Panc1 (cell line): ENCODE data around the gene USP28. TPM values are rescaled to one million over a fixed set of nuclear protein-coding genes. Genes with fewer than 3 reads are reported as not detected.

Experiments
- ATAC-seq: fragments of 200-7000 bp; cut with Tn5 transposase; 2 replicates; pipeline ENCODE4 v1.9.1; 2020; ENCODE audit warnings: mild to moderate bottlenecking, moderate library complexity
- Bru-seq: library from RNA; stranded (reverse); fragments of 400-500 nt; gene quantifications from one replicate; lab custom pipeline; 2021; lab: Mats Ljungman, UMichigan
- BruChase-seq, 2 experiments: library from RNA; stranded (reverse); fragments of 400-500 nt; gene quantifications; one replicate each; lab custom pipeline; 2021; lab: Mats Ljungman, UMichigan
- BruUV-seq: library from RNA; stranded (reverse); fragments of 400-500 nt; replicated peaks from 2 replicates; lab custom pipeline; 2021; lab: Mats Ljungman, UMichigan
- CTCF ChIA-PET: fragments of 300-600 bp; sonication (Branson Sonifier 250); formaldehyde crosslinking; loops from one replicate; lab custom pipeline; 2022; ENCODE audit warnings: antibody characterized with exemption; lab: Charles Lee
- POLR2A ChIA-PET: fragments of 300-600 bp; sonication (Branson Sonifier 250); formaldehyde crosslinking; loops from one replicate; lab custom pipeline; 2022; ENCODE audit warnings: antibody characterized with exemption; lab: Charles Lee
- DNase-seq: peaks from one replicate; pipeline ENCODE4 v3.0.0-alpha.2; 2010; ENCODE audit warnings: low read depth, low spot score
- H3K27ac ChIP-seq: 2 replicates; pipeline ENCODE4 v1.5.1; 2011; ENCODE audit warnings: mild to moderate bottlenecking, low read length, inconsistent platforms
- H3K27me3 ChIP-seq: fragments of 200-500 bp; sonication (Bioruptor generic); 2 replicates; pipeline ENCODE4 v1.6.0; 2014; ENCODE audit warnings: low read length, inconsistent platforms; ENCODE audit not compliant: control insufficient read depth, insufficient read depth
- H3K36me3 ChIP-seq: fragments of 200-500 bp; sonication (Bioruptor generic); 2 replicates; pipeline ENCODE4 v1.5.1; 2014; ENCODE audit warnings: inconsistent platforms, mild to moderate bottlenecking, low read length, moderate library complexity; ENCODE audit not compliant: control insufficient read depth, insufficient read depth
- H3K4me1 ChIP-seq: 2 replicates; pipeline ENCODE4 v1.5.1; 2011; ENCODE audit warnings: inconsistent platforms, mild to moderate bottlenecking, low read length, moderate library complexity; ENCODE audit not compliant: control insufficient read depth, insufficient read depth
- H3K4me3 ChIP-seq, 2 experiments: 2 replicates each; pipeline ENCODE4 v1.5.1; 2011 to 2012; ENCODE audit warnings: low read depth in 2 of 2, low read length in 2 of 2, mild to moderate bottlenecking in 2 of 2, inconsistent platforms in 1 of 2, moderate library complexity in 1 of 2
- H3K9me3 ChIP-seq: fragments of 200-500 bp; sonication (Bioruptor generic); 2 replicates; pipeline ENCODE4 v1.5.1; 2014; ENCODE audit warnings: low read depth, mild to moderate bottlenecking, inconsistent platforms, low read length, moderate library complexity; ENCODE audit not compliant: control insufficient read depth, insufficient read depth
- POLR2AphosphoS5 ChIP-seq: IDR thresholded peaks from 2 replicates; pipeline ENCODE4 v1.6.1; 2012; ENCODE audit warnings: mild to moderate bottlenecking, low read depth, low read length, moderate library complexity
- SIN3A ChIP-seq: IDR thresholded peaks from 2 replicates; pipeline ENCODE4 v1.6.1; 2012; ENCODE audit warnings: low read depth, mild to moderate bottlenecking, low read length, moderate library complexity, borderline replicate concordance; ENCODE audit not compliant: insufficient read depth
- TCF7L2 ChIP-seq: IDR thresholded peaks from 2 replicates; pipeline ENCODE4 v1.6.1; 2011; ENCODE audit warnings: mild to moderate bottlenecking, low read depth, low read length, inconsistent platforms
- in situ Hi-C: cut with HindIII; loops from 2 replicates; pipeline ENCODE4 v1.10.0; 2016; ENCODE audit warnings: low sequenced_read_pairs, low pct_unique_long_range_greater_than_20kb
- intact Hi-C: fragments of 100-400 bp; cut with micrococcal nuclease; formaldehyde crosslinking; loops from one replicate; pipeline ENCODE4 v1.10.0; 2022; ENCODE audit not compliant: unreplicated experiment
- long read RNA-seq: library from polyadenylated mRNA; unstranded; transcript quantifications from one replicate; pipeline ENCODE4 v2.0.0, GENCODE V29; 2021; ENCODE audit not compliant: unreplicated experiment
- polyA plus RNA-seq: library from polyadenylated mRNA; unstranded; fragments of >200 nt; gene quantifications from one replicate; pipeline ENCODE4 v1.2.1, GENCODE V29; 2012; ENCODE audit warnings: missing spikeins; ENCODE audit not compliant: insufficient read length
- total RNA-seq: library from RNA; stranded (reverse); gene quantifications from one replicate; pipeline ENCODE4 v1.2.1, GENCODE V29; 2021; ENCODE audit not compliant: unreplicated experiment
- TF ChIP-seq, protein P1 (sequence below), 2 experiments: IDR thresholded peaks; 2 replicates each; pipeline ENCODE4 v1.6.1; 2011 to 2012; ENCODE audit warnings: low read depth in 2 of 2, control low read depth in 1 of 2, low read length in 1 of 2, mild to moderate bottlenecking in 1 of 2, moderate library complexity in 1 of 2; ENCODE audit not compliant: insufficient read depth in 1 of 2
- TF ChIP-seq, protein P2 (sequence below): fragments of 450-650 bp; IDR thresholded peaks from 2 replicates; pipeline ENCODE4 v1.5.1; 2017; ENCODE audit warnings: mild to moderate bottlenecking

The USP28 gene, protein sequence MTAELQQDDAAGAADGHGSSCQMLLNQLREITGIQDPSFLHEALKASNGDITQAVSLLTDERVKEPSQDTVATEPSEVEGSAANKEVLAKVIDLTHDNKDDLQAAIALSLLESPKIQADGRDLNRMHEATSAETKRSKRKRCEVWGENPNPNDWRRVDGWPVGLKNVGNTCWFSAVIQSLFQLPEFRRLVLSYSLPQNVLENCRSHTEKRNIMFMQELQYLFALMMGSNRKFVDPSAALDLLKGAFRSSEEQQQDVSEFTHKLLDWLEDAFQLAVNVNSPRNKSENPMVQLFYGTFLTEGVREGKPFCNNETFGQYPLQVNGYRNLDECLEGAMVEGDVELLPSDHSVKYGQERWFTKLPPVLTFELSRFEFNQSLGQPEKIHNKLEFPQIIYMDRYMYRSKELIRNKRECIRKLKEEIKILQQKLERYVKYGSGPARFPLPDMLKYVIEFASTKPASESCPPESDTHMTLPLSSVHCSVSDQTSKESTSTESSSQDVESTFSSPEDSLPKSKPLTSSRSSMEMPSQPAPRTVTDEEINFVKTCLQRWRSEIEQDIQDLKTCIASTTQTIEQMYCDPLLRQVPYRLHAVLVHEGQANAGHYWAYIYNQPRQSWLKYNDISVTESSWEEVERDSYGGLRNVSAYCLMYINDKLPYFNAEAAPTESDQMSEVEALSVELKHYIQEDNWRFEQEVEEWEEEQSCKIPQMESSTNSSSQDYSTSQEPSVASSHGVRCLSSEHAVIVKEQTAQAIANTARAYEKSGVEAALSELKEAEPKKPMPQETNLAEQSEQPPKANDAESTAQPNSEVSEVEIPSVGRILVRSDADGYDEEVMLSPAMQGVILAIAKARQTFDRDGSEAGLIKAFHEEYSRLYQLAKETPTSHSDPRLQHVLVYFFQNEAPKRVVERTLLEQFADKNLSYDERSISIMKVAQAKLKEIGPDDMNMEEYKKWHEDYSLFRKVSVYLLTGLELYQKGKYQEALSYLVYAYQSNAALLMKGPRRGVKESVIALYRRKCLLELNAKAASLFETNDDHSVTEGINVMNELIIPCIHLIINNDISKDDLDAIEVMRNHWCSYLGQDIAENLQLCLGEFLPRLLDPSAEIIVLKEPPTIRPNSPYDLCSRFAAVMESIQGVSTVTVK
- total RNA-seq (52.3 TPM), Bru-seq, nascent RNA (percentile 75 among the genes with signal in this experiment), BruChase-seq, experiment 1, labeled RNA remaining after a 2-hour chase (percentile 74 among the genes with signal in this experiment), BruChase-seq, experiment 2, labeled RNA remaining after a 6-hour chase (percentile 78 among the genes with signal in this experiment)
- 23.2 TPM for polyA plus RNA-seq
- long read RNA-seq, partial matches to known transcripts, result 11 of 53 reads
- long read RNA-seq, other reads (novel, unspliced or antisense), result 39 of 53 reads

DNA sequence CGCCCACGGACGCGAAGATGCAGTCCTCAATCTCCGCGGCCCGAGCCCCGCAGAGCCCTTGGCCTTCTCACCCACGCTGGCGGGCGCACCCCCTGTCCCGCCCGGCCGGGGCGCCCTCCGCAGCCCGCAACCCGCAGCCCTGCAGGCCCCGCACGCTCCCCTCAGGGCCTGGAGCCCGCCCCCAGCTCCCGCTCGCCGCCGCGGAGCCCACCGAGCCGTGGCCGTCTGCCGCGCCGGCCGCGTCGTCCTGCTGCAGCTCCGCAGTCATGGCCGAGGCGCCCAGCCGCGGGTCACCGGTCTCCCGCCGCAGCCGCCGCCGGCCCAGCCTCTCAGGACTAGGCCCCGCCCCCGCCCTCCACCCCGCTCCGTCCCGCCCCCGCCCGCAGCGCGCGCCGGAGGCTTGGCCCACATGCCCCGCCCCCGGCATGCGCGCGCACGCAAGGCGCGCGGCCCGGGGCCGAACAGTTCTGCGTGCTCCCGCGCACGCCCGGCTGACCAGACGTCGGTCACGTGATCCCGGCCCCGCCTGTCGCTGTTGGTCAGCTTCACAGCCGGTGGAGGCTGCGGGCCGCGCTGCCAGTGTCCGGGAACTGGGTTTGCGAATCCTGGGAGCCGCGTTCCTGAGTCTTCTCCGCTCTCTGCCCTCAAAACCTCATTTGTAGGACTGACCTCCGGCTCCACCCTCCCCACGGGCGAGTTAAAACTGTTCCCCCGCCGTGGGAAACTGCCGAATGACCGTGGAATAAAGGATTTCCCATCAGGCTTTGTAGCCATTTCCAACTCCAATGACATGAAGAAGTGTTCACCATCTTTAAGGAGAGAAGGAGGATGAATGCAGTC, at the start of gene USP28:
TSS of gene USP28 (minus strand) at position 339 of the 840 bp plus-strand sequence. CDS start at position 268, 71 bp downstream.
- ATAC-seq (peak; percentile 97), DNase-seq (peak; percentile 71)
- BruUV-seq, result no TSS peak
- CTCF ChIA-PET, result interaction anchor here (0.6 kb wide), 1 partner anchor 374 kb away, joined by 3 read pairs; no protein-coding TSS in a partner anchor
- TF ChIP-seq SIN3A (peak; percentile 35; the same call in 1 of the 2 replicates), TCF7L2 (no peak), POLR2AphosphoS5 (peak; percentile 99)
- TF ChIP-seq, protein P1, sequence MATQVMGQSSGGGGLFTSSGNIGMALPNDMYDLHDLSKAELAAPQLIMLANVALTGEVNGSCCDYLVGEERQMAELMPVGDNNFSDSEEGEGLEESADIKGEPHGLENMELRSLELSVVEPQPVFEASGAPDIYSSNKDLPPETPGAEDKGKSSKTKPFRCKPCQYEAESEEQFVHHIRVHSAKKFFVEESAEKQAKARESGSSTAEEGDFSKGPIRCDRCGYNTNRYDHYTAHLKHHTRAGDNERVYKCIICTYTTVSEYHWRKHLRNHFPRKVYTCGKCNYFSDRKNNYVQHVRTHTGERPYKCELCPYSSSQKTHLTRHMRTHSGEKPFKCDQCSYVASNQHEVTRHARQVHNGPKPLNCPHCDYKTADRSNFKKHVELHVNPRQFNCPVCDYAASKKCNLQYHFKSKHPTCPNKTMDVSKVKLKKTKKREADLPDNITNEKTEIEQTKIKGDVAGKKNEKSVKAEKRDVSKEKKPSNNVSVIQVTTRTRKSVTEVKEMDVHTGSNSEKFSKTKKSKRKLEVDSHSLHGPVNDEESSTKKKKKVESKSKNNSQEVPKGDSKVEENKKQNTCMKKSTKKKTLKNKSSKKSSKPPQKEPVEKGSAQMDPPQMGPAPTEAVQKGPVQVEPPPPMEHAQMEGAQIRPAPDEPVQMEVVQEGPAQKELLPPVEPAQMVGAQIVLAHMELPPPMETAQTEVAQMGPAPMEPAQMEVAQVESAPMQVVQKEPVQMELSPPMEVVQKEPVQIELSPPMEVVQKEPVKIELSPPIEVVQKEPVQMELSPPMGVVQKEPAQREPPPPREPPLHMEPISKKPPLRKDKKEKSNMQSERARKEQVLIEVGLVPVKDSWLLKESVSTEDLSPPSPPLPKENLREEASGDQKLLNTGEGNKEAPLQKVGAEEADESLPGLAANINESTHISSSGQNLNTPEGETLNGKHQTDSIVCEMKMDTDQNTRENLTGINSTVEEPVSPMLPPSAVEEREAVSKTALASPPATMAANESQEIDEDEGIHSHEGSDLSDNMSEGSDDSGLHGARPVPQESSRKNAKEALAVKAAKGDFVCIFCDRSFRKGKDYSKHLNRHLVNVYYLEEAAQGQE (IDR thresholded peaks at IDR 0.05; ENCODE audit: insufficient read depth in 1 of 2, low read depth in 2 of 2, low read length in 1 of 2), result no peak
- TF ChIP-seq, protein P2, sequence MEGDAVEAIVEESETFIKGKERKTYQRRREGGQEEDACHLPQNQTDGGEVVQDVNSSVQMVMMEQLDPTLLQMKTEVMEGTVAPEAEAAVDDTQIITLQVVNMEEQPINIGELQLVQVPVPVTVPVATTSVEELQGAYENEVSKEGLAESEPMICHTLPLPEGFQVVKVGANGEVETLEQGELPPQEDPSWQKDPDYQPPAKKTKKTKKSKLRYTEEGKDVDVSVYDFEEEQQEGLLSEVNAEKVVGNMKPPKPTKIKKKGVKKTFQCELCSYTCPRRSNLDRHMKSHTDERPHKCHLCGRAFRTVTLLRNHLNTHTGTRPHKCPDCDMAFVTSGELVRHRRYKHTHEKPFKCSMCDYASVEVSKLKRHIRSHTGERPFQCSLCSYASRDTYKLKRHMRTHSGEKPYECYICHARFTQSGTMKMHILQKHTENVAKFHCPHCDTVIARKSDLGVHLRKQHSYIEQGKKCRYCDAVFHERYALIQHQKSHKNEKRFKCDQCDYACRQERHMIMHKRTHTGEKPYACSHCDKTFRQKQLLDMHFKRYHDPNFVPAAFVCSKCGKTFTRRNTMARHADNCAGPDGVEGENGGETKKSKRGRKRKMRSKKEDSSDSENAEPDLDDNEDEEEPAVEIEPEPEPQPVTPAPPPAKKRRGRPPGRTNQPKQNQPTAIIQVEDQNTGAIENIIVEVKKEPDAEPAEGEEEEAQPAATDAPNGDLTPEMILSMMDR, result no peak
- H3K4me1 ChIP-seq, result peaks cover 22% of the 10 kb centered on the region
- peak within 1 kb of the TSS; percentile 71 to 88 for H3K4me3 ChIP-seq
- POLR2A ChIA-PET, result interaction anchor here (0.5 to 0.6 kb wide), 4 partner anchors 87 to 581 kb away, joined by 4 to 5 read pairs (median 4); no protein-coding TSS in a partner anchor
- H3K9me3 ChIP-seq, result no peaks in the 10 kb centered on the region
- no peaks in the 10 kb centered on the region for H3K27me3 ChIP-seq
- no peaks in the 10 kb centered on the region for H3K36me3 ChIP-seq
- intact Hi-C loops (no loop called here), in situ Hi-C loops (no loop called here)
- H3K27ac ChIP-seq, result peak within 1 kb of the TSS; percentile 99
